Heart left ventricle (tissue), 13 donors: ENCODE measurements around the gene ZNF367.

Experiments used
- POLR2A ChIP-seq, 2 donors: fragments of 450-650 bp; IDR thresholded peaks; one replicate each; pipeline ENCODE4 v1.6.1; 2017; ENCODE audit warnings: antibody characterized with exemption in 2 of 2, mild to moderate bottlenecking in 2 of 2, moderate library complexity in 2 of 2
- TF ChIP-seq, protein P1 (sequence below), 12 donors: fragments of 200-600 bp; sonication (generic) in 4 of 12; IDR thresholded peaks; one replicate each; pipeline versions ENCODE4 v1.5.0 to v1.8.0; 2018 to 2022; ENCODE audit warnings: antibody characterized with exemption in 12 of 12, mild to moderate bottlenecking in 5 of 12
- donor health status: ischemic (EF 13 %, LVEDD 7.1; RV severe dilation, severe dysfunction).
- donor health status: DM: no; HTN: yes; CAD: no.
- donor health status: DM: no; HTN: no; CAD: no.
- donor health status: ischemic (EF 25% LVEDD 6.9; RV normal size, moderate dysfunction).
- donor health status: ischemic (EF 25% LVEDD 5.7; RV mildly dilated, moderate dysfunction).
- donor health status: ischemic (EF 35%, LVEDD 5.7; RV mildly dilated, moderate dysfunction).
- donor health status: nonischemic (EF 11% LVEDD 7.7; RV severe dilation, severe dysfunction).
- donor health status: DM: yes; HTN: yes; CAD: no.
- donor health status: PGD.
- donor health status: ischemic (EF 29% LVEDD 5.4; RV normal size, mild dysfunction).
- donor health status: nonischemic (EF 23%, LVEDD 6.1; RV moderate dilation, normal function).

DNA sequence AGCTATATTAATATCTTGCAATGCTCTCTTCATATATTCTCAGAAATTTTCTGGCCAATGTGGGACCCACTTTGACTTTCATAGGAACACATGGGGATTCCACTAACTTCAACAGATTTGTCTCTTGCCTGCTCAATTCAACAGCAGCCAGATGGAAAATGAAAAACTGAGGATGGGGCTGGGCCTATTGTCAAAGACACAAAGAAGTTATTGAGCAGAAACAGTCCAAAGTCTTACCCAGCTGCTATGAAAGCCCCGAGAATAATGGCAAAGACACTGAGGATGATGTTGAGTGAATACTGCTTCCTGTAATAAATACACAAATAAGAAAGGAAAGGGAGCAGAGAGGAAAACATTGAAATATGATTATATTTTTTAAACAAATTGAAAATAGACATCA, 67.3 kb downstream of the ZNF367 start:
- TF ChIP-seq, protein P1, sequence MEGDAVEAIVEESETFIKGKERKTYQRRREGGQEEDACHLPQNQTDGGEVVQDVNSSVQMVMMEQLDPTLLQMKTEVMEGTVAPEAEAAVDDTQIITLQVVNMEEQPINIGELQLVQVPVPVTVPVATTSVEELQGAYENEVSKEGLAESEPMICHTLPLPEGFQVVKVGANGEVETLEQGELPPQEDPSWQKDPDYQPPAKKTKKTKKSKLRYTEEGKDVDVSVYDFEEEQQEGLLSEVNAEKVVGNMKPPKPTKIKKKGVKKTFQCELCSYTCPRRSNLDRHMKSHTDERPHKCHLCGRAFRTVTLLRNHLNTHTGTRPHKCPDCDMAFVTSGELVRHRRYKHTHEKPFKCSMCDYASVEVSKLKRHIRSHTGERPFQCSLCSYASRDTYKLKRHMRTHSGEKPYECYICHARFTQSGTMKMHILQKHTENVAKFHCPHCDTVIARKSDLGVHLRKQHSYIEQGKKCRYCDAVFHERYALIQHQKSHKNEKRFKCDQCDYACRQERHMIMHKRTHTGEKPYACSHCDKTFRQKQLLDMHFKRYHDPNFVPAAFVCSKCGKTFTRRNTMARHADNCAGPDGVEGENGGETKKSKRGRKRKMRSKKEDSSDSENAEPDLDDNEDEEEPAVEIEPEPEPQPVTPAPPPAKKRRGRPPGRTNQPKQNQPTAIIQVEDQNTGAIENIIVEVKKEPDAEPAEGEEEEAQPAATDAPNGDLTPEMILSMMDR (IDR thresholded peaks at IDR 0.05) = no peak
- no peak for TF ChIP-seq POLR2A (IDR thresholded peaks at IDR 0.05)
